ENCODE results near the gene JAK1.

The JAK1 gene

DNA sequence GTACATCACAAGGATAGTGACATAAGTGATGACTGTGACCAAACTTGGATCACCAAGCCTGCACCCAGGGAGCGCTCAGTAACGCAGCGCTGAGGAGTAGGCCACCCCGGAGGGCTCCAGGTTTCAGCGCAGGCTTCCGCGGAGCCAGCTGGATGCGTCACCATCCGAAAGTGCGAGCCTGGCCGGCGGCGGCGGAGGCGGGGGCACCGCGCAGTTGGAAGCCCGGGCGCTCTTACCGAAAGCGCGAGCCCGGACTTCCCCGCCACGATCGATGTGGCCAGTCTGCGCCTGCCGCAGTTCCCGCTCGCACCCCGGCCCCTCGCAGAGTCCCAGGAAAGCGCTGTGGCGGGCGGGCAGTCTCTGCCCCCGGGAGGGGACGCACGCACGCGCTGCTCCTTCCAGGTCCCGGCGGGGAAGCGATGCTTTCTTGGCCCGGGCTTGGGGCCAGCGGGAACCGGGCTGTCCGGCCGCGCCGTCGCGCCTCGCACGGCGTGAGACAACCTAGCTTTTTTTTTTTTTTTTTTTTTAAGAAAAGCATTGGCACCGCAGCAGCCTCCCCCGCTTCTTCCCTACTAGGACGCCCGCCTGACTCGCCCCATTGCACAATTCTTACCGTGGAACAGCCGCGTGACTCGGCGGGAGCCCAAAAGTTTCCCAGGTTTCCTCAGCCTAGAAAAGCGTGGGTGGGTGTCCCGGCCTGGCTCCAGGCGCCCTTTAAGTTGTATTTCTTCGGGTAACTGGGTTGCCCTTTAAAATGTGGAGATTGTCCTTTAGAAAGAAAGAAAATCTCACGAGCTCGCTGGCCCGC lies 36.4 kb upstream of the JAK1 start (continued):
- TF ChIP-seq ZNF140 (tag by site-specific recombination; IDR thresholded peaks at IDR 0.05), result peak; percentile 97
- TF ChIP-seq ZNF558 (tag by site-specific recombination; IDR thresholded peaks at IDR 0.05), result no peak
- TF ChIP-seq ZNF501 (tag by site-specific recombination; IDR thresholded peaks at IDR 0.05), result peak; percentile 92
- TF ChIP-seq, protein P1, sequence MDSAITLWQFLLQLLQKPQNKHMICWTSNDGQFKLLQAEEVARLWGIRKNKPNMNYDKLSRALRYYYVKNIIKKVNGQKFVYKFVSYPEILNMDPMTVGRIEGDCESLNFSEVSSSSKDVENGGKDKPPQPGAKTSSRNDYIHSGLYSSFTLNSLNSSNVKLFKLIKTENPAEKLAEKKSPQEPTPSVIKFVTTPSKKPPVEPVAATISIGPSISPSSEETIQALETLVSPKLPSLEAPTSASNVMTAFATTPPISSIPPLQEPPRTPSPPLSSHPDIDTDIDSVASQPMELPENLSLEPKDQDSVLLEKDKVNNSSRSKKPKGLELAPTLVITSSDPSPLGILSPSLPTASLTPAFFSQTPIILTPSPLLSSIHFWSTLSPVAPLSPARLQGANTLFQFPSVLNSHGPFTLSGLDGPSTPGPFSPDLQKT (IDR thresholded peaks at IDR 0.05; ENCODE audit: borderline replicate concordance, low read depth, low read length), result no peak
- TF ChIP-seq ZBTB7A (tag by site-specific recombination; IDR thresholded peaks at IDR 0.05; ENCODE audit: low read depth), result 0 out of 2 replicates have a peak, but pooled peaks have one; percentile 54
- TF ChIP-seq KLF9 (tag by site-specific recombination; IDR thresholded peaks at IDR 0.05; ENCODE audit: low read depth), result no peak
- no peak for TF ChIP-seq ZNF677 (tag by site-specific recombination; IDR thresholded peaks at IDR 0.05)
- TF ChIP-seq ZFP41 (tag by site-specific recombination; IDR thresholded peaks at IDR 0.05; ENCODE audit: borderline replicate concordance), result no peak
- peak; percentile 41; the same call in 1 of the 2 replicates for TF ChIP-seq WT1 (tag by site-specific recombination; IDR thresholded peaks at IDR 0.05)
- peak; percentile 35 for TF ChIP-seq OSR2 (tag by site-specific recombination; IDR thresholded peaks at IDR 0.05)
- TF ChIP-seq ZNF211 (tag by site-specific recombination; IDR thresholded peaks at IDR 0.05; ENCODE audit: low read depth), result no peak
- no peak for TF ChIP-seq ZNF138 (tag by site-specific recombination; IDR thresholded peaks at IDR 0.05; ENCODE audit: borderline replicate concordance)
- TF ChIP-seq SALL2 (tag by site-specific recombination; IDR thresholded peaks at IDR 0.05; ENCODE audit: borderline replicate concordance), result no peak
- peak; percentile 93 for TF ChIP-seq ZBTB20 (tag by site-specific recombination; IDR thresholded peaks at IDR 0.05)
- TF ChIP-seq ZNF132 (tag by site-specific recombination; IDR thresholded peaks at IDR 0.05; ENCODE audit: borderline replicate concordance), result no peak
- TF ChIP-seq ZNF777 (tag by site-specific recombination; IDR thresholded peaks at IDR 0.05; ENCODE audit: borderline replicate concordance), result peak; percentile 83; the same call in 1 of the 2 replicates
- no peak for TF ChIP-seq ZNF416 (tag by site-specific recombination; IDR thresholded peaks at IDR 0.05)
- peak; percentile 81 for TF ChIP-seq ZNF324 (tag by site-specific recombination; IDR thresholded peaks at IDR 0.05)
- TF ChIP-seq ZNF791 (tag by site-specific recombination; IDR thresholded peaks at IDR 0.05), result no peak
- peak; percentile 96 for TF ChIP-seq ZBTB17 (tag by site-specific recombination; IDR thresholded peaks at IDR 0.05)
- no peak for TF ChIP-seq ZNF548 (tag by site-specific recombination; IDR thresholded peaks at IDR 0.05)
- no peak for TF ChIP-seq ZNF10 (tag by site-specific recombination; IDR thresholded peaks at IDR 0.05)
- TF ChIP-seq, protein P2, sequence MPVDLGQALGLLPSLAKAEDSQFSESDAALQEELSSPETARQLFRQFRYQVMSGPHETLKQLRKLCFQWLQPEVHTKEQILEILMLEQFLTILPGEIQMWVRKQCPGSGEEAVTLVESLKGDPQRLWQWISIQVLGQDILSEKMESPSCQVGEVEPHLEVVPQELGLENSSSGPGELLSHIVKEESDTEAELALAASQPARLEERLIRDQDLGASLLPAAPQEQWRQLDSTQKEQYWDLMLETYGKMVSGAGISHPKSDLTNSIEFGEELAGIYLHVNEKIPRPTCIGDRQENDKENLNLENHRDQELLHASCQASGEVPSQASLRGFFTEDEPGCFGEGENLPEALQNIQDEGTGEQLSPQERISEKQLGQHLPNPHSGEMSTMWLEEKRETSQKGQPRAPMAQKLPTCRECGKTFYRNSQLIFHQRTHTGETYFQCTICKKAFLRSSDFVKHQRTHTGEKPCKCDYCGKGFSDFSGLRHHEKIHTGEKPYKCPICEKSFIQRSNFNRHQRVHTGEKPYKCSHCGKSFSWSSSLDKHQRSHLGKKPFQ (tag by site-specific recombination; IDR thresholded peaks at IDR 0.05), result no peak
- TF ChIP-seq ZSCAN23 (tag by site-specific recombination; IDR thresholded peaks at IDR 0.05), result 0 out of 2 replicates have a peak, but pooled peaks have one; percentile 32
- TF ChIP-seq BCL11A (tag by site-specific recombination; IDR thresholded peaks at IDR 0.05; ENCODE audit: low read depth), result peak; percentile 36; the same call in 1 of the 2 replicates
- no peak for TF ChIP-seq MYNN (tag by site-specific recombination; IDR thresholded peaks at IDR 0.05; ENCODE audit: borderline replicate concordance)
- TF ChIP-seq, protein P3, sequence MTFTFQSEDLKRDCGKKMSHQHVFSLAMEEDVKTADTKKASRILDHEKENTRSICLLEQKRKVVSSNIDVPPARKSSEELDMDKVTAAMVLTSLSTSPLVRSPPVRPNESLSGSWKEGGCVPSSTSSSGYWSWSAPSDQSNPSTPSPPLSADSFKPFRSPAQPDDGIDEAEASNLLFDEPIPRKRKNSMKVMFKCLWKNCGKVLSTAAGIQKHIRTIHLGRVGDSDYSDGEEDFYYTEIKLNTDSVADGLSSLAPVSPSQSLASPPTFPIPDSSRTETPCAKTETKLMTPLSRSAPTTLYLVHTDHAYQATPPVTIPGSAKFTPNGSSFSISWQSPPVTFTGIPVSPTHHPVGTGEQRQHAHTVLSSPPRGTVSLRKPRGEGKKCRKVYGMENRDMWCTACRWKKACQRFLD (tag by site-specific recombination; IDR thresholded peaks at IDR 0.05), result no peak
- TF ChIP-seq ZNF248 (tag by site-specific recombination; IDR thresholded peaks at IDR 0.05), result no peak
- TF ChIP-seq ZNF157 (tag by site-specific recombination; IDR thresholded peaks at IDR 0.05), result no peak
- TF ChIP-seq ZNF404 (tag by site-specific recombination; IDR thresholded peaks at IDR 0.05), result no peak
- TF ChIP-seq ZNF560 (tag by site-specific recombination; IDR thresholded peaks at IDR 0.05; ENCODE audit: borderline replicate concordance), result peak; percentile 86; the same call in 1 of the 2 replicates
- peak; percentile 89 for TF ChIP-seq ZNF362 (tag by site-specific recombination; IDR thresholded peaks at IDR 0.05)
- no peak for TF ChIP-seq TSHZ1 (tag by site-specific recombination; IDR thresholded peaks at IDR 0.05; ENCODE audit: borderline replicate concordance)

Data from HEK293 (cell line).